GM23248 (cell line): ENCODE measurements around the gene TNFSF13.

Source experiments
- EZH2 ChIP-seq: fragments of 200-600 bp; sonication (generic); IDR thresholded peaks from 2 replicates; pipeline ENCODE4 v1.6.1; 2018; ENCODE audit warnings: antibody characterized with exemption, mild to moderate bottlenecking; ENCODE audit not compliant: insufficient read depth, poor library complexity, severe bottlenecking
- EZH2phosphoT487 ChIP-seq: fragments of 200-600 bp; sonication (generic); IDR thresholded peaks from 2 replicates; pipeline ENCODE4 v1.6.1; 2018; ENCODE audit warnings: antibody characterized with exemption, moderate library complexity, mild to moderate bottlenecking, low read depth; ENCODE audit not compliant: insufficient read depth

DNA sequence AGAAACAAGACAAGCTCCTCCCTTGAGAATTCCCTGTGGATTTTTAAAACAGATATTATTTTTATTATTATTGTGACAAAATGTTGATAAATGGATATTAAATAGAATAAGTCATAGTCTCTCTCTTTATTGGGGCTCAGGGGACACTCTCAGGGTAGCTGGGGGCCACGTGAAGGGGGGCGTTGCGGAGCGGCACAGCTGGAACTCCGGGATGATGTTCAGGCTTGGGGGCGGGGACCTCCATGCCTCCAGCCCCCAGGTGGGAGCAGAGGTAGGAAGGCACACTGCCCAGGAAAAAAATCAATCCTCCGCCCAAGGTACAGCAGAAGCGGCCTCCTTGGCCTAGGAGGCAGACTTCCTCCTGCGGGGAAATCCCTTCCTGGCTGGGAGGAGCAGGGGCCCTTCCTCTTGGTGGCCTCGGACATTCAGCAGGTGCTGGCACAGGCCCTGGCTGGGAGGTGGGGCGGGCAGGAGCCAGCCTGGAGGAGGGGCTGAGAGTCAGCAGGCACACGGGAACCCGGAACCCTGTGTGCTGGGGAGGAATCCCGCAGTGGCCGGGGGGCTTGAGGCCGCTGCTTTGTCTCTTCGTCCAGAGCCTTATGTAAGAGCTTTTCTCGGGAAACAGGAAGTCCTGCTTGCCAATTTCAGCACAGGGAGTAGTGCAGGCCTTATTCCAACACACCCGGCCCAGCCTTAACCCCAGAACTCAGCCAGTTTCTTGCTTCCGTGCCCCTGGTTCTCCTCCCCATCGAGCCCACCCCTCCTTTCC is 591 bp upstream of the TNFSF13 start:
- TF ChIP-seq EZH2 (no peak), EZH2phosphoT487 (no peak)
